GM21360 (cell line): ENCODE results near the gene GPBP1L1.
"Not testable (repeated sequence)": the region's sequence is repeated elsewhere in the genome, so short reads cannot be mapped to it uniquely, and the experiment has no call there.

Experiments
- ATAC-seq: cut with Tn5 transposase; IDR thresholded peaks from one replicate; pipeline ENCODE4 v1.9.1; 2021; ENCODE audit warnings: mild to moderate bottlenecking, moderate library complexity; ENCODE audit not compliant: unreplicated experiment

GPBP1L1 gene

DNA sequence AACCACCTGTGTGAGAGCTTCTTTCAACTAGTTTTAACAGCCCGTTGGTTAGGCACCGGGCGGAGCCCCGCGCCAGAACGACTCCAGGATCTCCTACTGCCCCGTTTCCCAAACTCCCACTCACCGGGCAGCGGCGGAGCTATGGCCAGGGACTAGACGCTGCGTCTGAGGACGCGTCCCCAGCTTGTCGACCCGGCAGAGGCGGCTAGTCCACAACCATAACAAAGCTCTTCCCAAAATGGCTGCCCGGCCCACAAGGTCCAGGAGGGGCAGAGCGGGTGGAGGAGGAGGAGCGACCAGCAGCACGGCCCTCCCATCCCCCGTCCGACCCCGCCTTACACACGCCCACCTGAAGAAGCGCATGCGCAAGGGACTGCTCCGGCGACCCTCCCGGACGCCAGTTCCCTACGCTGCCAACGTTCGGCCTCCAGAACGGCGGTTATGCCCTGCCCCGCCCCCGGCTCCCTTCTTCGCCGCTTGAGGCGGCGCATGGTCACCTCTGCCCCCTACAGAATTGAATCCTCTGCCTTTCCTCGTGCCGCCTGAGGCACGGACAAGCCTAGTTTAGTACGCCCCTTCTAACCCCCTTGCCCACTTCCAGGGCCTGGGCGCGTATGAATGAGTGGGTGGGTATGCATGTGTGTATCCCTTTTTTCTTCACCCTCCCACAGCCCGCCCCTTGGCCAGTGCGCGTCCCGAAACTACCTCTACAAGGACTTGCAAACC is at the start of gene GPBP1L1:
TSS of gene GPBP1L1 (minus strand) at position 246 of the 726 bp plus-strand sequence. CDS start 27,446 bp downstream, outside the sequence.
- ATAC-seq = peak; percentile 54

DNA sequence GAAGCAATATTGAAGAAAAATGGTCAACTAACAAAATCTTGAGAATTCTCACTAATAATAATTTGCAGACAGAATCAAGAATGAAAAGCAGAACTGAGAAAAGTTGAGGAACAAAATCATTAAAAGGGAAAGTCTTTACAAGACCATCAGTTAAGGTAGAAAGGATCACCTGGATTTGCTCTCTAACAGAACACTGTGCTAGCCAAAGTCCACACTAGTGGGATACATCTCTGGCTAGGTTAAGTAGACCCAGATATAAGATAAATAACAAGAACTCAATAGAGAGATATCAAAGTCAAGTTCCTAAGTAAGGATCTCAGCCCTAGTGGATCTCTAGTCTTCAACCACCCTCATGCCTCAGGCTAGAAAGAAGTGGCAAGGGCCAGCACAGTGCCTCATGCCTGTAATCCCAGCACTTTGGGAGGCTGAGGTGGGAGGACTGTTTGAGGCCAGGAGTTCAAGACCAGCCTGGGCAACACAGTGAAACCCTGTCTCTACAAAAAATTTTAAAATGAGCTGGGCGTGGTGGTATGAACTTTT is 44.5 kb upstream of the GPBP1L1 start:
- no peak for ATAC-seq

DNA sequence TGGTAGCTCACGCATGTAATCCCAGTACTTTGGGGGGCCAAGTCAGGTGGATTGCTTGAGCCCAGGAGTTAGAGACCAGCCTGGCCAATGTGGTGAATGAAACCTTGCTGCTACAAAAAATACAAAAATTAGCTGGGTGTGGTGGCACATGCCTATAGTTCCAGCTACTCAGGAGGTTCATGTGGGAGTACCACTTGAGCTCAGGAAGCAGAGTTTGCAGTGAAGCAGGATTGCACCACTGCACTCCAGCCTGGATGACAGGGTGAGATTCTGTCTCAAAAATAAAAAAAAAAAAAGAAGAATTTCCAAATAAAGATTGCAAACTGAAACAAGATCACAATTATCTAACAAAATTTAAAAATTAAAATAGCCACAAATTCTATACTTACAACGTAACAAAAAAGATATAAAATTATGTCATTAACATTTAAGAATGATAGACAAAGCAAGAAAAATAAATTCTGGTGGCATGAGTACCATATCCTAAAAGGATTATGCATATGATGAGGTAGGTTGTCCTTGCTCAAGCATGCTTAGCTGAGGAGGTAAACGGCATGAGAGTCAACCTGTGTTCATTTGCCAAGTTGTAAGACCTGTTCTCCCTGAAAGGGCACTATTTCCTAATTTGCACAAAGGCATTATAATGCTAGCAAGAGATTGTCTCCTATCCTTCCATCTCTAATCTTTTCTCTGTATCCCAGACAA is 43.9 kb upstream of the GPBP1L1 start:
- ATAC-seq = no peak

DNA sequence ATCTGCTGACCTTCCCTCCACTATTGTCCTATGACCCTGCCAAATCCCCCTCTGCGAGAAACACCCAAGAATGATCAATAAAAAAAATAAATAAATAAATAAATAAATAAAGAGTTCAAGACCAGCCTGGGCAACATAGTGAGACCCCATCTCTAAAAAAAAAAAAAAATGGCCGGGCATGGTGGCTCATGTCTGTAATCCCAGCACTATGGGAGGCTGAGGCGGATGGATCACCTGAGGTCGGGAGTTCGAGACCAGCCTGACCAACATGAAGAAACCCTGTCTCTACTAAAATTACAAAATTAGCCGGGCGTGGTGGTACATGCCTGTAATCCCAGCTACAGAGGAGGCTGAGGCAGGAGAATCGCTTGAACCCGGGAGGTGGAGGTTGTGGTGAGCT is 39.7 kb upstream of the GPBP1L1 start:
- ATAC-seq = not testable (repeated sequence)

DNA sequence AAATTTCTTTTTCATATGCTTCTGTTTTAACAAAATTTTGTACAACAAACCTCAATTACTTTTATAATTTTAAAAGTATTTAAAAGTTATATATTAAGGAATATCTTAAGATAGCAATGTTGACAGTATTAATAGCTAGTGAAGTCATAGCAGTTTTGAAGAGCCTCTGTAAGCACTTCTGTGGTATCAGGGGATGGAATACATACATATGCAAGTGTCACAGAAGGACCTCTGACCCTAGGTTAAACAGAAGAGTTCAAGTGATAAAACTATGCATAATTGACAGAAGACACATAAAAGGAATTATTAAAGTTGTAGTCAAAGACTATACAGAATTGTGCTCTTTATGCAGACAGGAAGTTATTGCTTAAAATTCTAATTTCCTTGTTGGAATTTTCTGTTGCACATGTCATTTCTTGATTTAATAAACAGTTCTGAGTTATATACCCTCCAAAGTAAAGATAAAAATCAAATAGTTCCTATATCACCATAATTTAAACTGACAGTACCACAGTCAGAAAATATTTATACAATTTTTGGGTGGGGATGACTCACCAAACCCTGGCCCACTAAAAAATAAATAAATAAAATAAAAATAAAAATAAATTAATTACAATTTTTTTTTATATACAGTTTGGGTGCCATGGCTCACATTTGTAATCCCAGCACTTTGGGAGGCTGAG is 37.1 kb upstream of the GPBP1L1 start:
- no peak for ATAC-seq

DNA sequence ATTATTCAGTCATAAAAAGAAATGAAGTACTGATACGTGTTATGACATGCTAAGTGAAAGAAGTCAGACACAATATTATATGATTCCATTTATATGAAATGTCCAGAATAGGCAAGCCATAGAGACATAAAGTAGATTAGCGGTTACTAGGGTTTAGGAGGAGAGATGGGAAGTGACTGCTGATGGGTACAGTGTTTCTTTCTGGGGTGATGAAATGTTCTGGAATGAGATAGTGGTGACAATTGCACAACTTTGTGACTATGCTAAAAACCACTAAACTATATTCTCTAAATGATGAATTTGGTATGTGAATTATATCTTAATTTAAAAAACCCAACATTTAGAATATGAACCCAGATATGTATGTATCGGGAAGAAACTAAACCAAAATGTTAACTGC is 36.5 kb upstream of the GPBP1L1 start:
- no peak for ATAC-seq

GRCh38 chr1:45721207-45721606 is 34.9 kb upstream of the GPBP1L1 start:
- ATAC-seq = no peak

- ATAC-seq = no peak
These were observed 32.0 kb upstream of the GPBP1L1 start for GRCh38 chr1:45718289-45718688.

DNA sequence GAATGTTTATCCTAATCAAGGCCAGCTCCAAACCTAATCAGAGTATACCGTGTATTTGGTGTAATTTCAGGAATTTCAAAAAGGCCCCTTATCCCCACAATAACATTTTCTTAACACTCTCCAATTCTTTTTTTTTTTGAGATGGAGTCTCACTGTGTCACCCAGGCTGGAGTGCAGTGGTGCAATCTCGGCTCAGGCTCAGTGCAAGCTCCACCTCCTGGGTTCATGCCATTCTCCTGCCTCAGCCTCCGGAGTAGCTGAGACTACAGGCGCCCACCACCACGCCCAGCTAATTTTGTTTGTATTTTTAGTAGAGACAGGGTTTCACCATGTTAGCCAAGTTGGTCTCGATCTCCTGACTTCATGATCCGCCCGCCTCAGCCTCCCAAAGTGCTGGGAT is 31.1 kb upstream of the GPBP1L1 start:
- not testable (repeated sequence) for ATAC-seq

- no peak for ATAC-seq
These were observed 30.4 kb upstream of the GPBP1L1 start for GRCh38 chr1:45716700-45717099.

- no peak for ATAC-seq
These were observed 27.4 kb upstream of the GPBP1L1 start for GRCh38 chr1:45713711-45714110.

DNA sequence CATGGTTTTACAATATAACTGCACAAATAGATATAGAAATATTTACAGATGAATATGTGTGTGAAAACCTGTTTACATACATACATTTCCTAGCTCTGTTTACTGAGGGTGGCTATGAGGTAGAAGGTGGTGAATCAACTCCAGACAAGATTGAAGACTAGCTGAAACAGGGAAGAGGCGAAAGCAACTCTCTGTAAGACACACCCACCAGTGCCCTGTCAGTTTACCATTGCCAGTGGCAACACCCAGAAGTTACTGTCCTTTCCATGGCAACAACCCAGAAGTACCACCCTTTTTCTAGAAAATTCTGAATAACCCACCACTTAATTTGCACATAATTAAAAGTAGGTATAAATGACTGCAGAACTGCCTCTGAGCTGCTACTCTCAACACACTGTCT is 18.3 kb upstream of the GPBP1L1 start:
- ATAC-seq = no peak

GRCh38 chr1:45694823-45695222 is 8.5 kb upstream of the GPBP1L1 start:
- no peak for ATAC-seq

DNA sequence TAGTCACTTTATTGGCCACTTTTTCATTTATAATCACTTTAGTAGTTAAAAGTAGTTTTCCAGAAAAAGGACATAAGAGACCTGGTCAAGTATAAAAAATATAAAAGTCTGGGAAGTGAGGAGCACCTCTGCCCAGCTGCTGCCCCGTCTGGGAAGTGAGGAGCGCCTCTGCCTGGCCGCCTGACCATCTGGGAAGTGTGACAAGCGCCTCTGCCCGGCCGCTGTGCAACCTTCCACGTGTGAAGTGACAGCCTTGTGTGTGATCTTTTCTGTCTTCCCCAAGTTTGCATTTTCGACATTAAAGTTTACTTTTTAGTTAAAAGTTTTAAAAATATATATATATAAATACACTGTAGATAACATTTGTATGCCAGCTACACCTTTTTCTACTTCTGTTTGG is 7.5 kb upstream of the GPBP1L1 start:
- not testable (repeated sequence) for ATAC-seq

GRCh38 chr1:45687754-45688740 is 1.7 kb upstream of the GPBP1L1 start, which contains the start of gene TMEM69:
TSS of gene TMEM69 (plus strand) at chr1:45688181. CDS start at chr1:45691069, 2,888 bp downstream.
- no peak for ATAC-seq

- peak; percentile 76 for ATAC-seq
These were observed 851 bp upstream of the GPBP1L1 start for GRCh38 chr1:45687014-45687753.

GRCh38 chr1:45686015-45686287 is 382 bp downstream of the GPBP1L1 start:
- peak; percentile 21 for ATAC-seq

DNA sequence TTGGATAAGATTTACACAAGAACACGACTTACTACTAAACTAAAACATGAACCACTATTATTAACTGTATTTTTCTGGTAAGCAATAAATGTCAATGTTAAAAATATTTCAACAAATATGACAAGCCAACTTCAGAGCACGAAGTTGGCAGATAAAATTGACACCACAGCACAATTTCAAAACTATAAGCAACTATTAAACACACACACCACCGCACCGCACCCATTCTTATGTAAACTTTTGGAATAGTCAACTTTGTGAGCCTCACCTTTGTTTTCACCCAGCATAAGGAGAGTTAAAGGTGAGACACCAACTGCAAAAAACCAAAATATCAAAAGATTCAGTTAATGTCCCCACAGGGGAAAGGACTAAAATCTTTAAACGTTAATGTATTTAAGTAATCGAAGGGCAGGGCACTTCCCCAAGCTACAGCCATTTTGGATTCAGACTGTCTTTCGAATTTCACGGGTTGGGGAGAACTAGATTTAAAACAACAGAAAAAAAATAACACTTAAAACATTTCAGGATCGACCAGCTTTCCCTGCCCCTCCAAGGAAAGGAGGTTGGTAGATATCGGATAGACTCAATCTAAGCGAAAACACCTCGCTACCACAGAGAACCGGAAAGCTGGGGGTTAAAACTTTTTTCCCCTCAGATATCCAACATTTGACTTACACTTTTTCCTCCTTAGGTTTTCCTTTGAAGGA is 872 bp downstream of the GPBP1L1 start:
- ATAC-seq = no peak

DNA sequence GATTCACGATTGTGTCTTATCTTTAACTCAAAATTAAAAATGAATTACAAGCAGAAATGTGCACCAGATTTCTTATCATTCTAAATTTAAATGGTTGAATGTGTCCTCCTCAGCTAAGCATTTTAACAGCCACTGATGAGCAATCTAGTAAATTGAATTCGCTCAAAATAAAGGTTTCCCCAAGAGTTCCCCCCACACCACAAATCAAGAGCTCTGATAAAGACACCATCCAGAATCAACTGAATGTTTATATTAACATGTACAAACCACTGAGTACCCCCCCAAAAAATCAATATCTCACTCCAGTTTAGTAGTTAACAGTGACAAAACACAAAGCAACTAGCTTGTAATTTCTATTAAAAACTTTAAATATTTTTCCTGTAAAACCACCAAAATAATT is 1.9 kb downstream of the GPBP1L1 start:
- no peak for ATAC-seq
